Mucosa of gallbladder (tissue), 1 donor: ENCODE results near the gene MBP. TPM values are rescaled to one million over a fixed set of nuclear protein-coding genes. Genes with fewer than 3 reads are reported as not detected.
"Not testable (repeated sequence)": the region's sequence is repeated elsewhere in the genome, so short reads cannot be mapped to it uniquely, and the experiment has no call there.

ENCODE experiments used
- DNase-seq: peaks from one replicate; pipeline ENCODE4 v3.0.0-alpha.2; 2020; ENCODE audit warnings: low spot score
- total RNA-seq: library from RNA; stranded (reverse); gene quantifications from one replicate; pipeline ENCODE4 v1.2.1, GENCODE V29; 2021
- donor health status: DM: no; HTN: no; CAD: no.

MBP gene
- total RNA-seq, 1 donor from 2014 or later: 91.4 TPM

DNA sequence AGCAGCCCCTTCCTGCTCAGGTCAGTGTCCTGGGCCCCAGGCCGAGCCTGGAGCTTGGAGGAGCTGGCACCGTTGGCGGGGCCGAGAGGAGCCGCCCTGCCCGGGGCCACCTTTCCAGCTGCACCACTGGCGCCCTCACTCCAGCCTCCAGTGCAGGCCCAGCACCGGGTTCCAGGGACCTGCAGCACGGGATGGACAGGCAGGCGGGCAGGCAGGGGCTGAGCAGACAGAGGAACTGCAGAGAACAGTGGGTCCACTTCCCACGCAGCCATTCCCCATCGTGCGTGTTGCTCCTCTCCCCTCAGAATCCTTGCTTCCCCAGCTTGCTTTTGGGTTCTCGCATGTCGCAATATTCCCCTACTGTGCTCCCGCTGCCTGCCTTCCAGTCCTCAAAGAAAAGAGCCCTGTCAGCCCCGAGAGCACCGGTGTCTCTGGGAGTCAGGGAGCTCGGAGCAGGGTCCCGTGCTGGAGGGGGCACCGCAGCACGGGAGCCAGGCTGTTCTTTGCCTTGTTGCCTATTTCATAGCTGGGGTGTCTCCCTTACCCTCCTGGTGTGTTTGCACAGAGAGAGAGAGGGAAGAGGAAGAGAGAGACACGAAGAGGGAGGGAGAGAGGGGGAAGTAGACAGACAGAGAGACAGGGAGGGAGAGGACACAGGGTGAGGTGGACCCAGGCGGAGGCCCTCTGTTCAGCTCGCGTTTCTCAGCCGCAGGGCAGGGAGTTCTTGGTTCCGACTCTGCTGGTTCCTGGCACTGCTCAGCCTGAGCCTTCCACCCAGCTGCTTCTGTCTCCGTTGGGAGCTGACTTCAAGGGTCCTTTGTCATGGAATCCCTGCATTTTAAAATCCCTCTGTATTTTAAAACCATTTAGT, 126.0 kb downstream of the MBP start:
- DNase-seq: no peak

DNA sequence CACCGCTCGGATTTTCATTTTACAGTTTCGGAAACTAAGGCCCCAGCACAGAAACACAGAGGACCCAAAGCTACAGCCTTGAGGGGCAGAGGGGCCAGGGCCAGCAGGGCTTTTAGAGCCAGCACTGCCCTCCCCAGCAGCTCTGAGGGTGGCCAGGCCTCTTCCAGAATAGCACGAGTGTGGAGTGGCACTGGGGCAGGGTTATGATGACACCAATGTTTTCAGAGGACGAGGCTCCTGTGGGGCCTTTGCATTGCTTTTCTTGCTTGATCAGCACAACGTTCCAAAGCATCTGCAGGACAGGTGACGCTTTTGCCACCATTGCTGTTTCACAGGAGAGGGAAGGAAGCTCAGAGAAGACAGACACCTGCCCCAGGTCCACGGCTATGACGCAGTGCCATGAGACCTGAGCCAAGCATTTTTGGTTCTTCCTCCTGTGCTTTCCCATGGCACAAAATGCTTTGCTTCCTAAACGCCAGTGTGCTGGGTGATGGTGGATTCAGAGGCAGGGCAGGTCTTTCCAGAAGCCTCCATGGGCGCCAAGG, 126.9 kb downstream of the MBP start:
- DNase-seq: no peak

DNA sequence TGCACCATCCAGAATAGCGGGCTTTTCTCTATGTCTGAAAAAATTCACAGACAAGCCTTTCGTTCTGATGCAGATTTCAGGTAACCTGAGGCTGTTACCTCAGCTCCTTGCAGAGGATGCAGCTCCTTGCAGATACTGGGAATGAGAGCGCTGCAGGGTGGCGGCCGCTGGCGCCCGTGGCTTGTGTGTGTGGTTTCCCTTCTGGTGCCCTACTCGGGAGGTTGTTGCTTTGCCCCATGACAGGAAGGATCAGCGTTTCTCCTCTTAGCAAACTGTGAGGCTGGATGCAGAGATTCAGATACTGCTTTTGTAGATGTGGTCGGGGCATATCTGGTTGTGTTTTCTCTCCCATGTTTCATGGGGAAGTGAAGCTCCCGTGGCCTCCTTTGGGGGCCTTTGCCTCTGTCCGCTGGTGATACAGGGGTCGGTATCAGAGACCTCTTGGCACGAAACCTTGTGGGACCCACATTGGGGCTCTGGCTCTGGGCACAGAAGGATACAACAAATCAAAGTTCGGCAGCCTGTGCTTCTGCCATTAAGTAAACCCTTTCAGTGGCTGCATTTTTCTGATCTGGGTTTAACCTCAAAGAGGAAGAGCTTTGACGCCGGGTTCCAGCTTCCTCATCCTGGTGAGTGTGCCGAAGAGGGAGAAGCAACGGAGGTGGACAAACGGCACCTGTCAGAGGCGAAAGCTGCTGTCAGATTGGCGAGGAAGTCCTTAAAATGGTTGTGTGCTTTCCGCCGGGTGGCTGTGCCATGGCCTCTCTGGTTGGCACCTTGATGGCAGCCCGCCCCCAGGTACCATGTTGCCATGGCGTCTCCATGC, 127.8 kb downstream of the MBP start:
- no peak for DNase-seq

DNA sequence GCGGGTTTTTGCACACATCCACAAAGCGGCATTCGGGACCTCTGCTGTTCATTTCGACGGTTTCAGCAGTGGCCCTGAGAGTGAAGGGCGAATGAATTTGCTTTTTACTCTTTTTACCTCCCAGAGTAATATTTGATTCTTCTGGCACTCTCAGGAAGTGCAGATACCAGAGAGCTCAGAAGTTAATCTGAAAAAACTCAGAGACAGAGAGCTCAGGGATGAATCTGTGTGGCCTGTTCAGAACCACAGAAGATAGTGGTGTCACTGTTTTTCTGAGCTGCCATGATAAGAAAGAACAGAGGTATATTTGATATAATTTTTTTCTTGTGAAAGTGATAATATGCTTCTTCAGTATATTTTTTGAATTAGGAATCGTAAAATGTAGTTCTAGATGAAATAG, 129.3 kb downstream of the MBP start:
- DNase-seq: no peak

DNA sequence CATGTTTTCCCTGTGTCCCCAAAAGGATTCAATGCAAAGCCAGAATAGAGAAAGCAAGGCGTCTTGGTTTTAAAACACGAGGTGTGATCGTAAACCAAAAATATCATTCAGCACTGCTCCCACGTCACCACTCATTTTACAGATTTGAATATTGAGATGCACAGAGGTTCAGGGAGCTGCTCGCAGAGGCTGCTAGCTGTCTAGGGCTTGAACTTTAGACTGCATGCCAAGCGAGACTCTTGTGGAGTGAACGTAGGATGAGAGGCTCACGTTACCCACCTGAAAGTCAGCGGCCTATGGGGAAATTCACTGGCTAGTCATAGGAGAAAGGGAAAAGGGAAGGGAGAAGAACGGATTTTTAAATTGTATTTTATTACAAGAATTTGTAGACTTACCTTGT, 130.1 kb downstream of the MBP start:
- DNase-seq: no peak

DNA sequence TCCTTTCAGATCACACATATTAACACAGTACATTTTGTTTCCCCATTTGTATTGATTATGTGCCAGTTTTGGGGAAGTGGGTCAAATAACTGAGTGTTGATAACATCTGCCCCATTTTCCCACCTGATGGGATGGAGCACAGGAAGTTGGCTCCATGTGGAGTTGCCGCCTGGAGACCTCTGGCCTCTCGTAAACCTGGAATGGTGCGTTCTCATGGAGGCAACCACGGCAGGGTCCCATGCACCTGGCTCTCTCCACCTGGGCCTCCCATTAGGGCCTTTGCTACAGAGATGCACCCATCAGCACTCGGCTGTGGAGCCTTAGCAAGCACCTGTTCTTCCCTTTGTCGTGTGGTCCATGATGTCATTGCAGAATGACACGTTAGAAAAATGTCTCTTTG, 130.6 kb downstream of the MBP start:
- DNase-seq: no peak

DNA sequence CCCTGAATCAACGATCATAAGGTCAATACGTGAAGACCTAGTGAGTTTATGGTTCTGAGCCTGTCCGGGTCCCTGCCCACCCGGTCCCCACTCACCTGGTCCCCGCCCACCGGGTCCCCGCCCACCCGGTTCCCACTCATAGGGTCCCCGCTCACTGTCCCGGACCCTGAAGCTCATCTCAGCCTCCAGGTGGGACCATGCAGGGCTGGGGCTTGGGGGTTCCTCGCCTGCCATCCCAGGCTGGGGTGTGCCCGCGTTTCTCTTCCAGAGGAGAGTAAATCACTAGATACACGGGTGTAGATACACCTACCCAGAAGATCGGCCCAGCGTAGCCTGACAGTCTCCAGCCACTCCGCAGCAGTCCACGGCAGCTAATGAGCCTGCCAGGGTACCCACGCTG, 131.5 kb downstream of the MBP start:
- no peak for DNase-seq

DNA sequence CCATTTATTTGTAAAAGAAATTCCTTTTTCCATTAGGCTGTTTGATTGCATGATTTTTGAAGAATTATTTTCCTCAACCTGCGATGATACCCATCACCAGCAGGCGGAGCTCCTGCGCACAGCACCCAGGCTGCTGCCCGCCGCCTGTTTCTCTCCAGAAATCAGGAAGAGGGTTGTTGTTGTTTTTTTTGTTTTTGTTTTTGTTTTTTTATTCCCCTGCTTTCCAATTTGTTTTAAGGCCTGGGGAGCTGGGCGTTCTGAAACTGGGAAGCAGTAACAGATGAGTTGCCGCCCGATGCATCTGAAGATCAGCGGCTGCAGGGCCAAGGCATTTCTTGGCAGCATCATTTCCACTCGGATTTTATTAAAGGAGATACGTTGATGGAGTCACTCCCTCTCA, 132.1 kb downstream of the MBP start:
- DNase-seq: peak; percentile 47

DNA sequence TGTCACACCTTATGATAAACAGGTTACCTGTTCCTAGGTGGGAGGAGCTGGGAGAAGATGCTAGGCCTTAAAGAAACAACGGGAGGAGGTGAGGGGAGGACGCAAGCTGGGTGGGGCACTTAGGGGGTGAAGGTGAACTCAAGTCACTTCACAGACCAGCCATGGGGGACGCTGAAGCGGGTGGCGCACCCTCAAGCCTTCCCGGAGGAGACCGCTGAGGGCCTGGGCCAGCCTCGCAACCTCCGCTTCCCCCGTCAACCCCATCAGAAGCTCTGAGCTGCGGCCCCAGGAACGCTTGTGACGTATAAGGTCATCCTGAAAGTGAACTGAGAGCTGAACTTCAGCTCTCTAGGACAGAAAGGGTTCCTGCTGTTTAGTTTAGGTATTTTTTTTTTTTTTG, 133.5 kb downstream of the MBP start:
- no peak for DNase-seq

DNA sequence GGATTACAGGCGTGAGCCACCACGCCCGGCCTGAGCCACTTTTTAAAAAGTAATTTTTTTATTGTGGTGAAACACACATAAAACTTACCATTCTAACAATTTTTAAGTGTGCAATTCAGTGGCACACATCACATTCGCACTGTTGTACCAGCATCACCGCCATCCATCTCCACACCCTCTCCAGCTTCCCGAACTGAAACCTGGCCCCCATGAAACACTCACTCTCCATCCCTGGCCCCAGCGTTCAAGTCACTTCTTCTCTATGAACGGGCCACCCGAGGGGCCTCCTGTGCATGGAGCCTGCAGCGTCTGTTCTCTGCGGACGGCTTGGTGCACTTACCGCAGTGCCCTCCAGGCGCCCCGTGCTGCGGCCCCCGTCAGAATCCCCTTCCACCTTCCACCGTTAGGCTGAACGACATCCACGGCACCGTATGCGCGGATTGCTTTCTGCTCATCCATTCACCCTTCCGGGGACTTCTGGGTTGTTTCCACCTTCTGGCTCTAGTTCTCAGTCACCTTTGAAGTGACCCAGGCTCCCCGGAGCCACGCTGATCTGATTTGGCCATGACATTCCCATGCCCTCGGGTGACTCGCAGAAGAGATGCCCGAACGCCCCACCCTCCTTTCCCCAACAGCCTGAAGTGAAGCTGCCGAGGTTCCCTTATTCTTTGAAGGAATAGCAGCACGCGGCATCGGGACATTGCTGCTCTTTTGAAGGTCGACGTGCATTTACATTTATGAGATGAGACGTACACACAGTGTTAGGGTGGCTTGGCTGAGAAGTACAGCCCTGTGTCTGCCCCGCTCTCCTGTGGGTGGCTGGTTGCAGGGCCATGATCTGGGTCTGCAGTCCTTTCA, 134.4 kb downstream of the MBP start:
- no peak for DNase-seq

DNA sequence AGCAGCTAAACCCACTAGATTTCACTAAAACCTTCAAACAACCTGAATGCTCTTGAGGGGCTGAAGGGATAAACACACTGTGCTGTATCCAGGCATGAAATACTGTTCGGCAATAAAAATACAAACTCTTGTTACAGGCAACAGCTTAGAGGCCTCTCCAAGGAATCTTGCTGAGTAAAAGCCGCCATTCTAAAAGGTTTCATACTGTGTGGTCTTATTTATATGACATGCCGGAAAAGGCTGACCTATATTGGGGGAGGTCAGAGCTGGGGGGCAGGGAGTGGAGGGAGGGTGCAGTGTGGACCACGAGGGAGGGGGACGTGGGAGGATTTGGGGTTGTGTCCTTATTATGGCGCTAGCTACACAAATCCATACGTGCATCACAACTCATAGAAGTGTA, 136.2 kb downstream of the MBP start:
- DNase-seq: no peak

DNA sequence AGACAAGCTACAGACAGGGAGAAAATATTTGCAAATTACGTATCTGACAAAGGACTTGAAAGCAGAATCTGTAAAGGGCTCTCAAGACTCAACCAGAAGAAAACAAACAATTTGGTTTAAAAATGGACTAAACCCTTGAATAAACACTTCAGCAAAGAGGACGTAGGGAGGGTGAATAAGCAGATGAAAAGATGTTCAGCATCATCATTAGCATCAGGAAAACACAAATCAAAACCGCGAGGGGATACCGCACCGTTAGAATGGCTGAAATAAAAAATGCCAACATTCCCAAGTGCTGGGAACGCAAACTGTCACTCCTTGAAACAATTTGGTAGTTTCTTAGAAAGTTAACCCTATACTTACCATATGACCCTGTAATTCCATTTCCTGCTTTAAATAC, 136.7 kb downstream of the MBP start:
- DNase-seq: no peak

DNA sequence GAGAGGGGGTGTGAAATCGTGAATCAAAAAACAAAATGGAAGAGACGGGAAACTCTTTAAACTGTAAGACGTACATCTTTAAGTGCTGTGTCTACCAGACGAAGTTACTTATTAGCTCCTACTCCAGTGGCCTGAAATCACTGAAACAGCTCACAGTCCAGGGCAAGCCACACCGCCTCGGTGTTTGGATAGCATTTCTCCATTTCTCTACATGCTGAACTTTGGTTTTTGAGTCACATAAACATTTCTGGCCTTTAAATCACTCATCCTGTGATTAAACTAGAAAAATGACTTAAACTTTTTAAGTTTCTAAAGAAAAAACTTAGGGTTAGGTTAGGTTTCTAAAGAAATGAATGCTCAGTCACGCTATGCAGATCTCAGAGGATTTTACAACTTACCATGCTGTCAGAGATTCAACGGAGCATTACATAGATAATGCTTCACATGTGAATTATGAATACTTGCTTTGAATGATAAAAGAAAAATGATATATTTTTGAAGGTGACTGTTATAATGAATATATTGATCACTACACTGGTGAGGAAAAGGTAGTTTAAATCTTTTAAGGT, 138.4 kb downstream of the MBP start:
- no peak for DNase-seq

DNA sequence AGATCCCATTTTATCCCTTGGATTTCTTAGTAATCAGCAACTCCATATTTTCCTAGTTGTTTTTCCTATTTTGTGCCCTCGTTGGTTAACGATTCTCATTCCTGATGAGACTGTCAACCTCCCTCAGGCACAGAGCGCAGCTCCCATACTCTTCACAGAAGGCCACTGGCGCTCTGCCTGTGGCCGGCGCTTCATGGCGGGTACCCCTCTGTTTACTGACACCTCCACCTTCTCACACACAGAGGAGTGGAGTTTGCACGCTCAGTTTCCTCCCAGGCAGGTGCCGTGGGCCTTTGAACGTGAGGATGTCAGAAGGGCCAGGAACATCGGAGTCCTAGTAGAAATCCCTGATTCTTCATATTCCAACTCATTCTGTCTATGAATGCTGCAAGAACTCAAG, 139.0 kb downstream of the MBP start:
- no peak for DNase-seq

DNA sequence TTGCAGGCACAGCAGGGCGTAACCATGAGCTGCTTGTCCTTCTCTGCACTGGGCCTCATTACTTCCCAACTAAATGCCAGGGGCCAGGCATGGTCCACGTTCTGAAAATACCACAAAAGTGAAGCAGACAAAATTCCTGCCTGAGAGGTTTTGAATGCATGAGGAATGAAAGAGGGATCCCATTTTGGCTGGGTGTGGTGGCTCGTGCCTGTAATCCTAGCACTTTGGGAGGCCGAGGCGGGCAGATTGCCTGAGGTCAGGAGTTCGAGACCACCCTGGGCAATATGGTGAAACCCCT, 139.5 kb downstream of the MBP start:
- no peak for DNase-seq

DNA sequence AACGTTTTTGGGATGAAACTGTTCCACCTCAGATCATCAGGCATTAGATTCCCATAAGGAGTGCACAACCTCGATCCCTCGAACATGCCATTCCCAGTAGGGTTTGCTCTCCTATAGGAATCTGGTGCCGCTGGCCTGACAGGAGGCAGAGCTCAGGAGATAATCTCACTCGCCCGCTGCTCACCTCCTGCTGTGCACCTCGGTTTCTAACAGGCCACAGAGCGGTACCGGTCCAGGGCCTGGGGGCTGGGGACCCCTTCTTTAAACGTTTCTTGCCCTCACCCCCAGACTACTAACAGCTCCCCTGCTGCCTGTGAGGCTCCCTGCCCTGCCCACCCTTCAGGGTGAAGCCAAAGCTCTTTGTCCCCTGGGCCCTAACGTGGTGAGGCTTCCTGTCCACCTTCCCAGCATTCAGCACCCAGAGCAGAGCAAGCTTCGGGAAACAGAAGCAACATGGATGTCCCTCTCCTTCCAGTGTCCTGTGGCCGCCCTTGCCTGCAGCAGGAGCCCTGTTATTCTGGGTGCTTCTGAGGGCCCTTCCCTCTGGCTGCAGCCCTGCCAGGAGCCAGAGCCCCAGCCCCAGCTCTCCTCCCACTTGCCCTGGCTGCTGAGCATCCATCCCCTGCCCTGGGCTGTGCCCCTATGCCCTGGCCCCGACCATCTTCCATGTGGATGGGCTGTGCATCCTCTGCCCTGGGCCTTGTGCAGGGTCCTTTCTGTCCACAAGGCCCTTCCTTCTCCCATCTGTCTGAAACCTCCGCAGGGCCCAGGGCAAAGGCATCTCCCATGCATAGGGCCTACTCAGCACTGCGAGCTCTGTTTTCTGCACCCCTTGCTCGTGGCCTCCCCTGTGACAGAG, 140.1 kb downstream of the MBP start:
- DNase-seq: no peak

DNA sequence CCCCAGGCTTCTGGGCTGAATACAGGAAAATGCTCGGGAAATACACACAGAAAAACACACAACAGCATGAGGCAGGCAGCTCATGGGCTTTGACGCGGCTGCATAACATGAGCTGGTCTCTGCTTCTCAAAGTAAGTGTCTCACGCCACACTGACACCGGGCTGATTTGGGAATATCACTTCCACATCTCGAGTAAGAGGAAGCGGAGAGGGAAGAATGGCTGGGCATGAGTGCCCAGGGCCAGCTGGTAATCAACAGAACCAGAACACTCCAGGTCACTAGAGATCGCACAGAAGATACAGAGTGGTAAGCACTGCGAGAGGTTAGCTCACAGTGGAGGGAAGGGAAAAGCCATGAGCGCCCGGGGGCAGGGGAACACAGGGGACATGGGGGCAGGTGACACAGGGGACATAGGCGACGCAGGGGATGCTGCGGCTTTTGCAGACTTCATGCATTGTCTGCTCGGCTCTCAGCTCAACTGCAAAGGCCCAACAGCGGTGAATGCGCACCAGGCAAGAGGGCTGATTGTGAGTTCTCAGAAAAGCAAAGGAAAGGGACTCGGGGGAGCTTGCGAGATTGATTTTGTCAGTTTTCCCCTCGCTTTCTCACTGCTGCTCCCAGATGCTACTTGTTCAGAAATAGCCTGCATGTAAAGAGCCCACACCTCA, 141.4 kb downstream of the MBP start:
- no peak for DNase-seq

DNA sequence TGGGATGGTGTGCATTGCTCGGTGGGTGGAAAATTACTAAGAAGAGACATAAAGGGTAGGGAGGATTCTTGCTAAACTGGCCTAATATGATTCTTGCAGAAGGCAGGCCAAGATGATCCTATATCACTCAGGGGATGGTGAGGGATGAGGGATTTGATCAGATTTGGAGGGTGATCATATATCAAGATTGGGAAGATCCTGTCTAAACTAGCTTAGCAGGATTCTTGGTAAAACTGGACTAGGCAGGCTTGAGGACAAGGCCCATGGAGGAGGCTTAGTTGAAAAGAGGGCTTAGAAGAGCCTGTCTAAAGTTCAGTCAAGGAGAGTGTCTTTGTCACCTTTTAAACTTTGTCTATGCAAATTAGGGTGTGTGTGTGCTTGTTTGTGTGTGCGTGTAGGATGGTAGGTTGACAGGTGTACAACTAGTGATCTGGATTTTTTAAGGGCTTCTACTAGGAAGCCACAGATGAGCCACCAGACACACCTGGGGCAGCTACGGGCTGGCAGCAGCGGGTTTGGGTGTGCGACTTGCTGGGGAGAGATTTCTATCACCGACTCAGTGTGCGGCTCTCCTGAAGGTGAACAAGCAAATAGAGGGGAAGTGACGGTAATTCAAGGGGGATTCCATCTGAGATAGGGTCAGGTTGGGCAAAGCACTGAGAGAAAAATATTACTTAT, 142.1 kb downstream of the MBP start:
- DNase-seq: not testable (repeated sequence)

DNA sequence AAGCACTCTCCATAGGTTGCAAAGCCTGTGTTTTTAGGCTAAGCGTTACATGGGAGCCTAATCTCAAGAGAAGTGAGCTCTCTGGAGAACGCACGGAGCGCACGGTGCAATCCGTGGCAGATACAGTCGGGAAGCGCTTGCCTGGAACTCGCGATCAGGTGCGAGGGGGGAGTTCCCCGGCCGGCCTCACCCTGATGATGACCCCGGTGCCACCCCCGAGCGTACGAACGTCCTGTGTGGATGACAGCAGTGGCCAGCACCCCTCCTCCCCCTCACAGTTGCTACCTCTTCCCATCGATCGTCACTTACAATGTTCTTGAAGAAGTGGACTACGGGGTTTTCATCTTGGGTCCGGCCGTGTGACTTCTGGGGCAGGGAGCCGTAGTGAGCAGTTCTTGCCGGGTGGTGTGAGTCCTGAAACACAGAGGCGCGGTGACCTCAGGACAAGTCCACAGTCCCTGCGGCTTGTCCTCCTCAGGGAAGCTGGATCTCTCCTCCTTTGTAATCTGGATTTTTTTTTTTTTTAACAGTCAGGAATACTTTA, 142.9 kb downstream of the MBP start:
- no peak for DNase-seq
